ENCODE measurements around the gene GNRH2. TPM values are rescaled to one million over a fixed set of nuclear protein-coding genes. Genes with fewer than 3 reads are reported as not detected.

The GNRH2 gene
- total RNA-seq, 1 experiment from 2014 or later = 1.1 TPM

DNA sequence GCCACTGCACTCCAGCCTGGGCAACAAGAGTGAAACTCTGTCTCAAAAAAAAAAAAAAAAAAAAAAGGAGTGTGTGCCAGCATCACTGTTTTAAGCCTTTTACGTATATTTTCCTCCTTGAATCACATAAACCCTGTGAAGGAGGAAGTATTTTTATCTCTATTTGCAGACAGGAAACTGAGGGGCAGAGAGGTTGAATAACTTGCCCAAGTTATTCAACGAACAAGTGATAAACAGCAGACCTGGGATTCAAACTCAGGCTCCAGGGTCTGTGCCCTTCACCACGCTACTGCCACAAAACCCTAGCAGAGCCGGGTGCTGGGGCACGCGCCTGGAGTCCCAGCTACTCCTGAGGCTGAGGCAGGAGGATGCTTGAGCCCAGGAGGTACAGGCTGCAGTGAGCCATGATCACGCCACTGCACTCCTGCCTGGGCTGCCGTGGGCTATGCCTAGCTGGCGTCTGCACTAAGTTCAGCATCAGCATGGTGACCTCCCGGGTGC, 50.5 kb downstream of the GNRH2 start:
- no peaks in the 10 kb centered on the region for H3K9me3 Mint-ChIP-seq
- H3K79me1 ChIP-seq (ENCODE audit: insufficient read depth, low read depth, low read length, poor library complexity, severe bottlenecking) = no peaks in the 10 kb centered on the region

More for the DNA sequence above, 50.5 kb downstream of the GNRH2 start:
- H2BK20ac ChIP-seq (ENCODE audit: low read depth, low read length, poor library complexity, severe bottlenecking) = no peak overlapping the region
- H3K23ac ChIP-seq (ENCODE audit: insufficient read length, low read depth, low read length) = no peak overlapping the region
- H4K8ac ChIP-seq (replicated peaks; ENCODE audit: insufficient read length, low read depth, low read length) = no peak overlapping the region
- H2BK120ac ChIP-seq (ENCODE audit: low read depth, low read length, poor library complexity, severe bottlenecking) = no peak overlapping the region
- no peak overlapping the region for H3K4ac ChIP-seq (ENCODE audit: low read depth, low read length)
- no CpG with 5 or more reads among the region's 10 CpGs for WGBS (ENCODE audit: extremely low coverage, insufficient read length, low lambda C conversion rate)
- no peak overlapping the region for H2BK12ac ChIP-seq (ENCODE audit: insufficient read length, low read depth, low read length)
- H3K9ac ChIP-seq (ENCODE audit: extremely low read depth, insufficient read length, low read length) = no peak overlapping the region
- Mint-ChIP-seq H3K4me1 (peaks cover 0 to 5% of the 10 kb centered on the region in 2 experiments; a peak in 2 of 4 replicates), H3K27ac (no peak overlapping the region), H3K4me3 (no peak overlapping the region), H3K36me3 (ENCODE audit: insufficient read depth in 1 of 3, low read depth in 3 of 3) (no peaks in the 10 kb centered on the region), H3K27me3 (ENCODE audit: low read depth) (peaks cover 19% of the 10 kb centered on the region)
- no peaks in the 10 kb centered on the region for H3K27me3 ChIP-seq (ENCODE audit: insufficient read depth, low read length)
- H3K4me2 ChIP-seq (ENCODE audit: insufficient read depth, insufficient read length, low read length) = no peak overlapping the region
- H3T11ph ChIP-seq (ENCODE audit: low read length) = no peak overlapping the region
- no peak overlapping the region for H3K14ac ChIP-seq (ENCODE audit: insufficient read depth, low read length)
- peaks cover 11% of the 10 kb centered on the region for H3K23me2 ChIP-seq (ENCODE audit: insufficient read length, low read depth, low read length, poor library complexity, severe bottlenecking)
- no peak for DNase-seq
- TF ChIP-seq, protein P1, sequence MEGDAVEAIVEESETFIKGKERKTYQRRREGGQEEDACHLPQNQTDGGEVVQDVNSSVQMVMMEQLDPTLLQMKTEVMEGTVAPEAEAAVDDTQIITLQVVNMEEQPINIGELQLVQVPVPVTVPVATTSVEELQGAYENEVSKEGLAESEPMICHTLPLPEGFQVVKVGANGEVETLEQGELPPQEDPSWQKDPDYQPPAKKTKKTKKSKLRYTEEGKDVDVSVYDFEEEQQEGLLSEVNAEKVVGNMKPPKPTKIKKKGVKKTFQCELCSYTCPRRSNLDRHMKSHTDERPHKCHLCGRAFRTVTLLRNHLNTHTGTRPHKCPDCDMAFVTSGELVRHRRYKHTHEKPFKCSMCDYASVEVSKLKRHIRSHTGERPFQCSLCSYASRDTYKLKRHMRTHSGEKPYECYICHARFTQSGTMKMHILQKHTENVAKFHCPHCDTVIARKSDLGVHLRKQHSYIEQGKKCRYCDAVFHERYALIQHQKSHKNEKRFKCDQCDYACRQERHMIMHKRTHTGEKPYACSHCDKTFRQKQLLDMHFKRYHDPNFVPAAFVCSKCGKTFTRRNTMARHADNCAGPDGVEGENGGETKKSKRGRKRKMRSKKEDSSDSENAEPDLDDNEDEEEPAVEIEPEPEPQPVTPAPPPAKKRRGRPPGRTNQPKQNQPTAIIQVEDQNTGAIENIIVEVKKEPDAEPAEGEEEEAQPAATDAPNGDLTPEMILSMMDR (conservative IDR thresholded peaks at IDR 0.05) = no peak
- H2AFZ ChIP-seq (ENCODE audit: low read length) = no peak overlapping the region
- H3K18ac ChIP-seq (ENCODE audit: insufficient read length, low read depth, low read length) = no peak overlapping the region
- H2AK5ac ChIP-seq (ENCODE audit: insufficient read length, low read length) = no peak overlapping the region
- H2BK5ac ChIP-seq (ENCODE audit: insufficient read length, low read length) = no peak overlapping the region
- no peaks in the 10 kb centered on the region for H4K20me1 ChIP-seq (ENCODE audit: control insufficient read depth, insufficient read depth, insufficient read length)
- H4K5ac ChIP-seq (ENCODE audit: insufficient read length, low read depth, low read length) = no peak overlapping the region
- no peak overlapping the region for H3K56ac ChIP-seq (ENCODE audit: insufficient read length, low read depth, low read length)
- H3K27ac ChIP-seq (ENCODE audit: insufficient read length, low read depth, low read length) = no peak overlapping the region
- H3K4me1 ChIP-seq (ENCODE audit: insufficient read depth, low read length) = no peaks in the 10 kb centered on the region
- no peak overlapping the region for H4K91ac ChIP-seq (ENCODE audit: insufficient read length, low read depth, low read length)
- no peak overlapping the region for H2BK15ac ChIP-seq (ENCODE audit: low read depth, low read length)
- H3K79me2 ChIP-seq (ENCODE audit: insufficient read depth, low read length) = no peaks in the 10 kb centered on the region
- no peaks in the 10 kb centered on the region for H3K9me3 ChIP-seq (ENCODE audit: control insufficient read depth, low read depth, low read length)

Data from H9 (cell line).